ENCODE data around the gene KCNE2. TPM values are rescaled to one million over a fixed set of nuclear protein-coding genes. Genes with fewer than 3 reads are reported as not detected.
"Not testable (repeated sequence)": the region's sequence is repeated elsewhere in the genome, so short reads cannot be mapped to it uniquely, and the experiment has no call there.

Gene KCNE2
- total RNA-seq, 1 experiment from 2014 or later = 0.10 TPM

GRCh38 chr21:34407294-34407693 is 43.5 kb downstream of the KCNE2 start:
- DNase-seq (ENCODE audit: low read depth) = not testable (repeated sequence)

DNA sequence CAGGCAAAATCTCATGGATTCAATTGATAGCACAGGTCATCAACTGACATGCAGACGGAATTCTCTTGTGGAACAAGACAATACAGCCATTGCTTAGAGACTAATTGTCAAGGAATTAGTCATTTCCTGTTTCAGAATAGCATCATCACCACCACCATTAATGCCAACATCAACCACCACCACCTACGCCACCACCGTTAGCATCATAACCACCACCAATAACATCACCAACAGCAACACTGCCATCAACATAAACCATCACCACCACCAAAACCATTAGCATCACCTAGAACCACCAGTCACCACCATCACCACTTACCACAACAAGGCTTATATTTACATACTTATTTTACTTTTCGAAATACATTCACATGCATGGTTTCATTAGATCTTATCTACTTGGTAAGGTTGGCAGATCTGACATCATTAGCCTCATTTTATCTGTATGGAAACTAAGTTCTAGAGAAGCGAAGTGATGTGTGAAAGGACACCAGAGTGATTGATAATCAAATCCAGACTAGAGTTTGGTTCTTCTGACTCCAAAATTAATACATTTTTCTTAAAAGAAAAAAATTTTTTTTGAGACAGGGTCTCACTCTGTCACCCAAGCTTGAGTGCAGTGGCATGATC is 53.8 kb downstream of the KCNE2 start:
- DNase-seq (ENCODE audit: low read depth) = not testable (repeated sequence)

Other genes starting within 250 kb of the KCNE2 start
- gene SMIM11, start 11.5 kb downstream of the KCNE2 start, total RNA-seq (2014; rRNA removed; shearing (Covaris generic)) = 7.6 and 29.9 TPM in 2 replicates
- gene SMIM34, start 59.9 kb downstream of the KCNE2 start, total RNA-seq (2014; rRNA removed; shearing (Covaris generic)) = not detected in 2 replicates
- 0.32 TPM in 1 of 2 replicates, not detected in the other for gene KCNE1, start 148.2 kb downstream of the KCNE2 start, total RNA-seq (2014; rRNA removed; shearing (Covaris generic))